GM19025 (cell line): ENCODE measurements around the gene SNX24.
"Not testable (repeated sequence)": the region's sequence is repeated elsewhere in the genome, so short reads cannot be mapped to it uniquely, and the experiment has no call there.

Source experiments
- ATAC-seq: cut with Tn5 transposase; IDR thresholded peaks from one replicate; pipeline ENCODE4 v1.9.1; 2021; ENCODE audit warnings: mild to moderate bottlenecking, low read depth, moderate library complexity; ENCODE audit not compliant: unreplicated experiment

SNX24 gene

DNA sequence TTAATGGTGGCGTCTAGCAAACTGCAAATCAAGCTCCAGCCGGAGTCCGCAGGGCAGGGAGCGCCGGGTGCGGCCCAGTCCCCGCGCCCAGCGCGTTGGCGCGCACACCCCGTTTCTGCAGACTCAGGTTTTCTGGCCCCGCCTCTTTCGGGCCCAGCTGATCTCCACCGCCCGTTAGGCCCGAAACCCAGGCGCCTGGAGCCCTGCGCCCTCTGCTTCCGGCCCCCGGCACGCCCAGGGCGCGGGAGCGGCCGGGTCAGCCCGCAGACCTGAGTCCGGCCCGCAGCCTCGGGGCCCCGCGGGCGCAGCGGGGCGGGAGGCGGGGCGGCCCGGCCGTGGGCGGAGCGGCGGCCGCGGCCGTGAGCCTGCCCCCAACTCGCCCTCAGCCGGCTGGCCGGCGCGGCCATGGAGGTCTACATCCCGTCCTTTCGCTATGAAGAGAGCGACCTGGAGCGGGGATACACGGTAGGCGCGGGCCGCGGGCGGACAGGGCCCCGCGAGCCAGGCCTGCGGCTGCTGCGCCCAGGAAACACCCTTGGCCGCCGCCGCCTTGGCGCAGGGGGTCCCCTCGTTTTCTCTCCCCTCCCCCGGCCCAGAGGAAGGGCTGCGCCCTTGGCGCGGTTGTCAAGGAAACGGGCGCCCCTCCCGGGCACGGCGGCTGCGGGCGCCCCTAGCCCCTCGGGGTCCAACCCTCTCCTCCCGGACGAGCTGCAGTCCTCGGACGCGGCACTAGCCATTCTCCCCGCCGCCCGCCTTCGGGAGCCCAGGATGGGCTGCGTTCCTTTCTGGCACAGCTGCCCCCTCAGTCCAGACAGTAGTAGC is at the start of gene SNX24:
TSS of gene SNX24 (plus strand) at position 385 of the 822 bp plus-strand sequence. CDS start at position 406, 21 bp downstream.
- ATAC-seq, result peak; percentile 80

DNA sequence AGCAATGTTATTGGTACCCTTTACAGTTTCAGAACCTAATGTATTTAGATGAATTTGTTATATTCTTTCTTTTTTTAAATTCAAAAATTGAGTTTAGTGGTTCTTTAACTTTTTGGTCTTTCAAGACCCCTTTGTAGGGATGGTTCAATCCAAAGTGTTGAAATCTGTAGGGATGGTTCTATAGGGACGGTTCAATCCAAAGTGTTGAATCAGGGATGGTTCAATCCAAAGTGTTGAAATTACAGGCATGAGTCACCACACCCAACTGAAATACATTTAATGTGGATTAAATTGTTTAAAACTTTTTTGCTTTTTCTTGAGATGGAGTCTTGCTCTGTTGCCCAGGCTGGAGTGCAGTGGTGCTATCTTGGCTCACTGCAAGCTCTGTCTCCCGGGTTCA is 39.9 kb upstream of the SNX24 start:
- ATAC-seq, result no peak

GRCh38 chr5:122810405-122810804 is 35.0 kb upstream of the SNX24 start:
- no peak for ATAC-seq

GRCh38 chr5:122815218-122815767 is 30.1 kb upstream of the SNX24 start:
- no peak for ATAC-seq

GRCh38 chr5:122816756-122817155 is 28.7 kb upstream of the SNX24 start:
- no peak for ATAC-seq

DNA sequence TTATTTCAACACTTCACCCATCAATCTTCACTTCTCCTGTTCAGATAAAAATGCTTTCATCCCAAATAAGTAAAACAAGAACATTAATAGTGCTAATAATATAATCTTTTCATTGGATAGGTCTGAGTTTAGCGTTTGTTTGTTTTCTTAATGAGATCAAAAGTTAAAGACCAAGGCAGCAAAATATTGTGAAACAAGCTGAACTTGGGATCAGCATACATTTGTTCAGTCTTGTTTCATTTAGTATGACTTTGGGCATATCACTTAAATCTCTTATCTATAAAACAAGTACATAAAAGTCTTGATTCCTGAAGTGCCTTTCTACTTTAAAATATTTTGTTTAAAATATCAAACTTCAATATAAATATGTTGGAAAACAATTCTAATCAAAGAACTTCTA is 13.4 kb upstream of the SNX24 start:
- ATAC-seq, result no peak

DNA sequence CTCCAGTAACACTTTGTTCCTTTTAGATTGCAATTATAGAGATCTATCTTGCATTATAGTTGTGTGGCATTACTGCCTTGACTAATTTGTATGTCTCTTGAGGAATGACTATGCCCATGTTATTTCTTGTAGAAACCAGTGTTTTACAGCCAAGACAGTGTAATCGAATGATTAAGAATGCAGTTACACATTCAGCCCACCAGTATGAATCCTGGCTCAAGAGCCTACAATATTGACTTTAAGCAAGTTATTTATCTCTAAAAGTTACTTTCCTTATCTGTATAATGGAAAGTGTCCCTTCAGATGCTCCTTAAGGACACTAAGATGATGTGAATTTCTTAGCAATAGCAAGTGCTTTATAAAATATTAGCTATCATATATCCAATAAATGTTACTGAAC is 9.7 kb upstream of the SNX24 start:
- ATAC-seq, result no peak

GRCh38 chr5:122836947-122837346 is 8.5 kb upstream of the SNX24 start:
- no peak for ATAC-seq

- ATAC-seq, result no peak
These were observed 5.7 kb upstream of the SNX24 start for GRCh38 chr5:122839731-122840130.

GRCh38 chr5:122842016-122842580 is 3.3 kb upstream of the SNX24 start:
- ATAC-seq, result no peak

GRCh38 chr5:122844136-122844909 is 1.1 kb upstream of the SNX24 start:
- ATAC-seq, result no peak

DNA sequence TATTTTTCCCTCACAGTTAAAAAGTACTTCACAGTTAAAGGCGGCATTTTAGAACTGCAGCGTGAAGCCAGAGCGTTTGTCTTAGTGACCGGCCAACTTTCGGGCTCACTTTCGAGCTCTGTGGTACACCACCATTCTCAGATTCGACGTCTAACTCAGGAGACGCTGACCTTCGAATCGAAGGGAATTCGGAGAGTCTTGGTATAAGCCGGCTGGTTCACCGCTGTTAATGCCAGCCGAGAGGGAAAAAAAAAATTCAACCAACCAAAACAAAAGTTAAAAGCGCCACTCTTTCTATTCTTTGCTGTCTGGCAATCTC is 544 bp upstream of the SNX24 start:
- peak; percentile 36 for ATAC-seq

- ATAC-seq, result no peak
These were observed 688 bp downstream of the SNX24 start for GRCh38 chr5:122846051-122846550.

GRCh38 chr5:122847687-122848081 is 2.3 kb downstream of the SNX24 start:
- no peak for ATAC-seq

DNA sequence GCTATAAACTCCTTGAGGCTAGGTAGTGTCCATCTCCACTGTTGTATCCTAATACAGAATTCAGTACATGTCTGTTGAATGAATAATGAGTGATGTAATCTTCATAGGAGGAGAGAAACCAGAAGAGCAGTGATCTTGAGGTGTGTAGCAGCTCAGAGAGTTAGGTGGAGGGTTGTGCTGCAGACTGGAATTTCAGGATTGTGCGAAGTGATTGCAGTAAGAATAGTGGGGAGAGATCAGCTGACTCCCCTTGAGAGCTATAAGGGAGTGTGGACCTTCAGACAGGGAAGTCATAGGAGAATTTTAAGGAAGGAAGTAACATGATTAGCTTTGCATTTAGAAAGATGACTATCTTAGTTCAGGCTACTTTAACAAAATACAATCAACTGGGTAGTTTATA is 4.4 kb downstream of the SNX24 start:
- ATAC-seq, result no peak

DNA sequence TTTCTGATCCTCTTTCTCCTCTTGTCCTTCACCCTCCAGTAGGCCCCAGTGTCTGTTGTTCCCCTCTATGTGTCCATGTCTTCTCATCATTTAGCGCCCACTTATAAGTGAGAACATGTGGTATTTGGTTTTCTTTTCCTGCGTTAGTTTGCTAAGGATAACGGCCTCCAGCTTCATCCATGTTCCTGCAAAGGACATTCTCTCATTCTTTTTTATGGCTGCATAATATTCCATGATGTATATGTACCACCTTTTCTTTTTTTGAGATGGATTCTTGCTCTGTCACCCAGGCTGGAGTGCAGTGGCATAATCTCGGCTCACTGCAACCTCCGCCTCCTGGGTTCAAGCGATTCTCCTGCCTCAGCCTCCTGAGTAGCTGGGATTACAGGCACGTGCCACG is 12.1 kb downstream of the SNX24 start:
- not testable (repeated sequence) for ATAC-seq

DNA sequence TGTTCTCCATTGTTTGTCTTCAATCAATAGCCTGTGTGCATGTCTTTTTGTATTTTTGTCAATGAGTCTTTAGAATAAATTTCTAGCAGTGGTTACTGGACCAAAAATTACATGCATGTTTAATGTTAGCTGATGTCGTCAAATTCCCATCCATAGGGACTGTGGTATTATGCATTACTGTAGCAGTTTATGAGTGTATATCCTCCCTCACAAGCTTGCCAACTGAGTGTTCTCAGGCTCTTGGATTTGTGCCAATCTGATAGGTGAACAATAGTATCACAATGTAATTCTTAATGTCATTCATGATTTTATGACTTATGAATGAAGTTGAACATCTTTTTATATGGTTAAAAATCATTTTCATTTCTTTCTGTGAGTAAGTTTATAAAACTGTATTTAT is 13.0 kb downstream of the SNX24 start:
- no peak for ATAC-seq

DNA sequence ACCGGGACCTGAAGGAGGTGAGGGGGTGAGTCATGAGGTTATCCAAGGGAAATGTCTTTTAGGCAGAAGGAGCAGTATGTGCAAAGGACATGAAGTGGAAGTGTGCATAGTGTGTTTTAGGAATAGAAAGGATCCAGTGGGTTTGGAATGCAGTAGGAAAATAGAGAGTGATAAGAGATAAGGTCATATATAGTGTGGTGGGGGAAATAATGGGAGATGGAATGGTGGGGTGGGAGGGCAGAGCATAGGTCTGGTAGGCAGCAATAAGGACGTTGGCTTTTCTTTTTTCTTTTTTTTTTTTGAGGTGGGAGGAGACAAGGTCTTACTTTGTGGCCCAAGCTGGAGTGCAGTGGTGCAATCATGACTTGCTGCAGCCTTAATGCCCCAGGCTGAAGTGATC is 17.8 kb downstream of the SNX24 start:
- ATAC-seq, result no peak

GRCh38 chr5:122863721-122864120 is 18.3 kb downstream of the SNX24 start:
- ATAC-seq, result no peak

DNA sequence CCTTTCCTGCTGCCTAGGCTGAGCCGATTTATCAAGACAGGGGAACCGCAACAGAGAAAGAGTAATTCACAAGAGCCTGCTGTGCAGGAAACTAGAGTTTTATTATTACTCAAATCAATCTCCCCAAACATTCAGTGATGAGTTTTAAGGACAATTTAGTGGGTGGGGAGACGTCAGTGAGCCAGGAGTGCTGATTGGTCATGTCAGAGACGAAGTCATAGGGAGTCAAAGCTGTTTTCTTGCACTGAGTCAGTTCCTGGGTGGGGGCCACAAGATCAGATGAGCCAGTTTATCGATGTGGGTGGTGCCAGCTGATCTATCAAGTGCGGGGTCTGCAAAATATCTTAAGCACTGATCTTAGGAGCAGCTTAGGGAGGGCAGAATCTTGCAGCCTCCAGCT is 19.0 kb downstream of the SNX24 start:
- ATAC-seq, result no peak

DNA sequence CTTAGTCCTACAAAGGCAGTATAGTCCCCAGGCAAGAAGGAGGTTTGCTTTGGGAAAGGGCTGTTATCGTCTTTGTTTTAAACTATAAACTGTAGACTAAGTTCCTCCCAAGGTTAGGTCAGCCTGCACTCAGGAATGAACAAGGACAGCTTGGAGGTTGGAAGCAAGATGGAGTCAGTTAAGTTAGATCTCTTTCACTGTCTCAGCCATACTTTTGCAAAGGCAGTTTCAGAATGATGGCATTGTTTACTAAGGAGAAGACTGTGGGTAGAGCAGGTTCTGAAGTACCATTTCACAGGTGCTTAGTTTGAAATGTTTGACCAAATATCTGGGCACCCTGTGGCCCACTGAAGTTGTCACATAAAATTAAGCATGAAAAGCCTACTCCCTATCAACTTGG is 19.4 kb downstream of the SNX24 start:
- no peak for ATAC-seq
